ENCODE results near the gene DMD. TPM values are rescaled to one million over a fixed set of nuclear protein-coding genes. Genes with fewer than 3 reads are reported as not detected.
A peak's percentile ranks its signal among the peaks of the same experiment; 100 is the strongest.

The DMD gene
- polyA plus RNA-seq, 1 donor = 20.9 TPM

GRCh38 chrX:31170792-31171191, 2040.6 kb downstream of the DMD start:
- DNase-seq = no peak

GRCh38 chrX:31168551-31168950, 2042.8 kb downstream of the DMD start:
- DNase-seq = no peak

GRCh38 chrX:31166832-31167231, 2044.5 kb downstream of the DMD start:
- DNase-seq = no peak

GRCh38 chrX:31166416-31166815, 2044.9 kb downstream of the DMD start:
- no peak for DNase-seq

- no peak for DNase-seq
These were observed 2045.9 kb downstream of the DMD start for GRCh38 chrX:31165241-31166035.

GRCh38 chrX:31154946-31155345, 2056.4 kb downstream of the DMD start:
- no peak for DNase-seq

GRCh38 chrX:31153475-31154047, 2057.8 kb downstream of the DMD start:
- DNase-seq = no peak

GRCh38 chrX:31147175-31147574, 2064.2 kb downstream of the DMD start:
- no peak for DNase-seq

- no peak for DNase-seq
These were observed 2071.4 kb downstream of the DMD start for GRCh38 chrX:31139961-31140360.

GRCh38 chrX:31138124-31138523, 2073.2 kb downstream of the DMD start:
- no peak for DNase-seq

GRCh38 chrX:31136144-31136611, 2075.2 kb downstream of the DMD start:
- DNase-seq = no peak

GRCh38 chrX:31132821-31133241, 2078.5 kb downstream of the DMD start:
- DNase-seq = no peak

- DNase-seq = peak; percentile 3
These were observed 2080.7 kb downstream of the DMD start for GRCh38 chrX:31130457-31131220.

GRCh38 chrX:31128855-31129254, 2082.5 kb downstream of the DMD start:
- DNase-seq = no peak

- no peak for DNase-seq
These were observed 2083.6 kb downstream of the DMD start for GRCh38 chrX:31127716-31128115.

GRCh38 chrX:31126205-31126604, 2085.1 kb downstream of the DMD start:
- no peak for DNase-seq

- DNase-seq = peak; percentile 2
These were observed 2086.8 kb downstream of the DMD start for GRCh38 chrX:31124536-31124935.

- DNase-seq = no peak
These were observed 2088.0 kb downstream of the DMD start for GRCh38 chrX:31123335-31123734.

- no peak for DNase-seq
These were observed 2094.1 kb downstream of the DMD start for GRCh38 chrX:31117266-31117665.

GRCh38 chrX:31115398-31115797, 2096.0 kb downstream of the DMD start:
- DNase-seq = no peak

GRCh38 chrX:31114858-31115257, 2096.5 kb downstream of the DMD start:
- DNase-seq = no peak

- no peak for DNase-seq
These were observed 2098.9 kb downstream of the DMD start for GRCh38 chrX:31112226-31112999.
